ENCODE measurements around the gene VPS35L.

GRCh38 chr16:19718624-19718965 is 163.1 kb downstream of the VPS35L start:
- no peak for TF ChIP-seq CTCF (conservative IDR thresholded peaks at IDR 0.05 in 1 of 2, IDR thresholded peaks at IDR 0.05 in 1 of 2; ENCODE audit: extremely low read depth in 1 of 2, insufficient read depth in 1 of 2, low read depth in 1 of 2, low read length in 2 of 2)
- no peak for TF ChIP-seq EZH2 (IDR thresholded peaks at IDR 0.05; ENCODE audit: borderline replicate concordance, low read length)
